Rectal smooth muscle tissue (tissue), 1 donor: ENCODE data around the gene PASK.

ENCODE experiments used
- H3K27ac ChIP-seq: one replicate; pipeline ENCODE4 v1.7.0; 2013; ENCODE audit warnings: low read depth, low read length, inconsistent platforms
- H3K27me3 ChIP-seq: one replicate; pipeline ENCODE4 v1.7.0; 2013; ENCODE audit warnings: low read length; ENCODE audit not compliant: control insufficient read depth, insufficient read depth
- H3K36me3 ChIP-seq: one replicate; pipeline ENCODE4 v1.7.0; 2013; ENCODE audit warnings: low read length; ENCODE audit not compliant: control insufficient read depth, insufficient read depth
- H3K4me1 ChIP-seq: one replicate; pipeline ENCODE4 v1.7.0; 2013; ENCODE audit warnings: low read length; ENCODE audit not compliant: control insufficient read depth, insufficient read depth
- H3K4me3 ChIP-seq: one replicate; pipeline ENCODE4 v1.7.0; 2013; ENCODE audit warnings: low read length
- H3K9ac ChIP-seq: one replicate; pipeline ENCODE4 v1.7.0; 2013; ENCODE audit warnings: low read length

Gene PASK

GRCh38 chr2:241088791-241089732 is 60.2 kb downstream of the PASK start:
- H3K4me3 ChIP-seq = no peak overlapping the region
- H3K36me3 ChIP-seq = peaks cover 22% of the 10 kb centered on the region
- H3K4me1 ChIP-seq = no peaks in the 10 kb centered on the region
- no peaks in the 10 kb centered on the region for H3K27me3 ChIP-seq
- H3K9ac ChIP-seq = no peak overlapping the region
- H3K27ac ChIP-seq = no peak overlapping the region

GRCh38 chr2:241088376-241088775 is 60.9 kb downstream of the PASK start:
- Histone ChIP-seq H3K36me3 (peaks cover 19% of the 10 kb centered on the region), H3K27me3 (no peaks in the 10 kb centered on the region), H3K9ac (no peak overlapping the region), H3K4me1 (no peaks in the 10 kb centered on the region), H3K27ac (no peak overlapping the region), H3K4me3 (no peak overlapping the region)

- no peak overlapping the region for H3K27ac ChIP-seq
- H3K27me3 ChIP-seq = no peaks in the 10 kb centered on the region
- no peaks in the 10 kb centered on the region for H3K4me1 ChIP-seq
- H3K4me3 ChIP-seq = no peak overlapping the region
- H3K36me3 ChIP-seq = peaks cover 19% of the 10 kb centered on the region
- no peak overlapping the region for H3K9ac ChIP-seq
These were observed 61.6 kb downstream of the PASK start for GRCh38 chr2:241087420-241088268.

GRCh38 chr2:241084856-241085444 is 64.3 kb downstream of the PASK start:
- Histone ChIP-seq H3K4me3 (no peak overlapping the region), H3K9ac (no peak overlapping the region), H3K36me3 (peaks cover 15% of the 10 kb centered on the region), H3K27ac (no peak overlapping the region), H3K27me3 (no peaks in the 10 kb centered on the region), H3K4me1 (no peaks in the 10 kb centered on the region)

GRCh38 chr2:241083091-241083415 is 66.2 kb downstream of the PASK start:
- Histone ChIP-seq H3K4me3 (no peak overlapping the region), H3K27me3 (no peaks in the 10 kb centered on the region), H3K36me3 (peaks cover 7% of the 10 kb centered on the region), H3K27ac (no peak overlapping the region), H3K4me1 (no peaks in the 10 kb centered on the region), H3K9ac (no peak overlapping the region)

GRCh38 chr2:241082341-241083090 is 66.8 kb downstream of the PASK start:
- Histone ChIP-seq H3K9ac (no peak overlapping the region), H3K27ac (no peak overlapping the region), H3K4me1 (no peaks in the 10 kb centered on the region), H3K27me3 (no peaks in the 10 kb centered on the region), H3K36me3 (peaks cover 3% of the 10 kb centered on the region), H3K4me3 (no peak overlapping the region)

- H3K9ac ChIP-seq = no peak overlapping the region
- H3K27ac ChIP-seq = no peak overlapping the region
- H3K27me3 ChIP-seq = no peaks in the 10 kb centered on the region
- no peak overlapping the region for H3K4me3 ChIP-seq
- no peaks in the 10 kb centered on the region for H3K4me1 ChIP-seq
- no peaks in the 10 kb centered on the region for H3K36me3 ChIP-seq
These were observed 67.5 kb downstream of the PASK start for GRCh38 chr2:241081643-241082340.

GRCh38 chr2:241081190-241081642 is 68.1 kb downstream of the PASK start:
- Histone ChIP-seq H3K9ac (no peak overlapping the region), H3K27ac (no peak overlapping the region)

GRCh38 chr2:241080405-241081189 is 68.7 kb downstream of the PASK start:
- Histone ChIP-seq H3K36me3 (no peaks in the 10 kb centered on the region), H3K4me3 (no peak overlapping the region), H3K4me1 (no peaks in the 10 kb centered on the region), H3K27me3 (no peaks in the 10 kb centered on the region), H3K27ac (no peak overlapping the region), H3K9ac (no peak overlapping the region)

More at GRCh38 chr2:241081190-241081642, 68.1 kb downstream of the PASK start:
- Histone ChIP-seq H3K27me3 (no peaks in the 10 kb centered on the region), H3K4me1 (no peaks in the 10 kb centered on the region), H3K36me3 (no peaks in the 10 kb centered on the region), H3K4me3 (no peak overlapping the region)

GRCh38 chr2:241074901-241075540 is 74.3 kb downstream of the PASK start:
- no peaks in the 10 kb centered on the region for H3K36me3 ChIP-seq
- no peak overlapping the region for H3K27ac ChIP-seq
- no peak overlapping the region for H3K9ac ChIP-seq
- no peak overlapping the region for H3K4me3 ChIP-seq
- H3K27me3 ChIP-seq = no peaks in the 10 kb centered on the region
- no peaks in the 10 kb centered on the region for H3K4me1 ChIP-seq
